Measurements from ENCODE around the gene KCNC1.

The KCNC1 gene

DNA sequence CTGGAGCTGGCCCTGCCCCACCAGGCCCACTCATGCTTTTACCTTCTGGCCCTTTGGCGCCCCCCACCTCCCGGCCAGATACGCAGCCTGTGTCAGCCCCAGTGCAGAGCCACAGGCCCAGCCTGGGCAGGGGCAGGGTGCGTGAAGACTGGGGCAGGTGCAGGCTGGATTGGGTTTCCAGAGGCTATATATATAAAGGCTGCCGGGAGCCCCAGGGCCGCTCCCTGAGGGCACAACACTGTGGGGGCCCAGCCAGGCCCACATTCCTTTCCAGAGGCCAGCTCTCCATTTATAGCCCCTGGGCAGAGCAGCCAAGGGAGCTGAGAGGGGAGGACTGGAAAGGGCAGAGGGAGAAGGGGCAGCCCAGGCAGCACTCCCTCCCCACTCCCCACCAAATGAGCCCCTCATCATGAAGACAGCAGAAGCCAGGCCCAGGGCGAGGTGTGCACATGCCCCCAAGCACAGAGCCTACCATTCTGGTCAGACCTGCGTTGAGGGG lies 20.2 kb upstream of the KCNC1 start:
- H3K4me3 ChIP-seq (ENCODE audit: low read depth, low read length): no peak overlapping the region

GRCh38 chr11:17714870-17715269 lies 19.7 kb upstream of the KCNC1 start:
- no peak overlapping the region for H3K4me3 ChIP-seq (ENCODE audit: low read depth, low read length)

GRCh38 chr11:17716807-17717206 lies 17.8 kb upstream of the KCNC1 start:
- H3K4me3 ChIP-seq (ENCODE audit: low read depth, low read length): no peak overlapping the region

DNA sequence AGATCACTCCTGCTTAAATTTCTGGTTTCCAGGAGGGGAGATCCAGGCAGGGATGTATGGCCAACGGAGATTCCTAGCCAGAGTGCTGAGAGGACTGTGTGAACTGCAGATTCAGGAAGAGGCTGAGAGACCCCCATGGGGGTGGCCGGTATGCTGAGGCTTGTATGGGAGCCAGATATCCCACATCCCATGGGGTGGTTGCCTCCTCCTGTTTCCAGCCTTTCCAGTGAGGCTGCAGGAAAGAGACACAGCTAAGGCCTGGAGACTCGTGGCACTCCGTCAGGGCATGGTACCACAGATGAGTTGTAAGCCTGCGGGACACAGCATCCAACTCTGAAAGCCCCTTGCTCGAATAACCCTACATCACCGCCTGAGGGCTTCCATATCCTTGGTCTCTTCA lies 16.6 kb upstream of the KCNC1 start:
- no peak overlapping the region for H3K4me3 ChIP-seq (ENCODE audit: low read depth, low read length)

GRCh38 chr11:17718510-17718962 lies 16.0 kb upstream of the KCNC1 start:
- H3K4me3 ChIP-seq (ENCODE audit: low read depth, low read length): peak overlapping the region; percentile 13

DNA sequence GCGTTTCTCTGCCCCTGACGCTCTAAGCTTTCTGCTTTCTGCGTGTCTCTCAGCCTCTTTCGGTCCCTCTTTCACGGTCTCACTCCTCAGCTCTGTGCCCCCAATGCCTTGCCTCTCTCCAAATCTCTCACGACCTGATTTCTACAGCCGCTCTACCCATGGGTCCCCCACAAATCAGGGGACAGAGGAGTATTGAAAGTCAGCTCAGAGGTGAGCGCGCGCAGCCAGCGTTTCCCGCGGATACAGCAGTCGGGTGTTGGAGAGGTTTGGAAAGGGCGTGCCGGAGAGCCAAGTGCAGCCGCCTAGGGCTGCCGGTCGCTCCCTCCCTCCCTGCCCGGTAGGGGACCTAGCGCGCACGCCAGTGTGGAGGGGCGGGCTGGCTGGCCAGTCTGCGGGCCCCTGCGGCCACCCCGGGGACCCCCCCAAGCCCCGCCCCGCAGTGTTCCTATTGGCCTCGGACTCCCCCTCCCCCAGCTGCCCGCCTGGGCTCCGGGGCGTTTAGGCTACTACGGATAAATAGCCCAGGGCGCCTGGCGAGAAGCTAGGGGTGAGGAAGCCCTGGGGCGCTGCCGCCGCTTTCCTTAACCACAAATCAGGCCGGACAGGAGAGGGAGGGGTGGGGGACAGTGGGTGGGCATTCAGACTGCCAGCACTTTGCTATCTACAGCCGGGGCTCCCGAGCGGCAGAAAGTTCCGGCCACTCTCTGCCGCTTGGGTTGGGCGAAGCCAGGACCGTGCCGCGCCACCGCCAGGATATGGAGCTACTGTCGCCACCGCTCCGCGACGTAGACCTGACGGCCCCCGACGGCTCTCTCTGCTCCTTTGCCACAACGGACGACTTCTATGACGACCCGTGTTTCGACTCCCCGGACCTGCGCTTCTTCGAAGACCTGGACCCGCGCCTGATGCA lies 15.3 kb upstream of the KCNC1 start, which contains the start of gene MYOD1:
MYOD1 (plus strand) TSS at position 544 of the 910 bp plus-strand sequence; CDS start at position 756, 212 bp downstream.
- H3K4me3 ChIP-seq (ENCODE audit: low read depth, low read length): peak within 1 kb of the TSS; percentile 13

DNA sequence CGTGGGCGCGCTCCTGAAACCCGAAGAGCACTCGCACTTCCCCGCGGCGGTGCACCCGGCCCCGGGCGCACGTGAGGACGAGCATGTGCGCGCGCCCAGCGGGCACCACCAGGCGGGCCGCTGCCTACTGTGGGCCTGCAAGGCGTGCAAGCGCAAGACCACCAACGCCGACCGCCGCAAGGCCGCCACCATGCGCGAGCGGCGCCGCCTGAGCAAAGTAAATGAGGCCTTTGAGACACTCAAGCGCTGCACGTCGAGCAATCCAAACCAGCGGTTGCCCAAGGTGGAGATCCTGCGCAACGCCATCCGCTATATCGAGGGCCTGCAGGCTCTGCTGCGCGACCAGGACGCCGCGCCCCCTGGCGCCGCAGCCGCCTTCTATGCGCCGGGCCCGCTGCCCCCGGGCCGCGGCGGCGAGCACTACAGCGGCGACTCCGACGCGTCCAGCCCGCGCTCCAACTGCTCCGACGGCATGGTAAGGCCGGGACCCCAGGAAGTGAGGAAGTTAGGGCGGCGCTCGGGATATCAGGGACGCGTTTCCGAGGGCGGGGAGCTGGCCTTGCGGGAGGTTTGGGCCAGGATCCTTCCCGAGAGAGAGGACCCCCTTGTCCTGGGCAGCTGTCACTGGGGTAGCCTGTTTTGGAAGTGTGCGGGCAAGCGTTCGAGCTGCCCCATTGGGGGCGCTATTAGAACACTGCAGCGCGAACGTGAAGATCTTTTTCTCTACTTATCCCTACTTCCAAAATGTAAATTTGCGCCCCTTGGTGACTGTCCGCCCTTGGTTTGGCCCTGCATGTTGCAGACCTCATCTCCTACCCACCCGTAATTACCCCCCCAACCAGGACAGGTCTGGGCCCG lies 14.4 kb upstream of the KCNC1 start:
- H3K4me3 ChIP-seq (ENCODE audit: low read depth, low read length): no peak overlapping the region

- H3K4me3 ChIP-seq (ENCODE audit: low read depth, low read length): no peak overlapping the region
These were observed 13.8 kb upstream of the KCNC1 start for GRCh38 chr11:17720796-17721171.

DNA sequence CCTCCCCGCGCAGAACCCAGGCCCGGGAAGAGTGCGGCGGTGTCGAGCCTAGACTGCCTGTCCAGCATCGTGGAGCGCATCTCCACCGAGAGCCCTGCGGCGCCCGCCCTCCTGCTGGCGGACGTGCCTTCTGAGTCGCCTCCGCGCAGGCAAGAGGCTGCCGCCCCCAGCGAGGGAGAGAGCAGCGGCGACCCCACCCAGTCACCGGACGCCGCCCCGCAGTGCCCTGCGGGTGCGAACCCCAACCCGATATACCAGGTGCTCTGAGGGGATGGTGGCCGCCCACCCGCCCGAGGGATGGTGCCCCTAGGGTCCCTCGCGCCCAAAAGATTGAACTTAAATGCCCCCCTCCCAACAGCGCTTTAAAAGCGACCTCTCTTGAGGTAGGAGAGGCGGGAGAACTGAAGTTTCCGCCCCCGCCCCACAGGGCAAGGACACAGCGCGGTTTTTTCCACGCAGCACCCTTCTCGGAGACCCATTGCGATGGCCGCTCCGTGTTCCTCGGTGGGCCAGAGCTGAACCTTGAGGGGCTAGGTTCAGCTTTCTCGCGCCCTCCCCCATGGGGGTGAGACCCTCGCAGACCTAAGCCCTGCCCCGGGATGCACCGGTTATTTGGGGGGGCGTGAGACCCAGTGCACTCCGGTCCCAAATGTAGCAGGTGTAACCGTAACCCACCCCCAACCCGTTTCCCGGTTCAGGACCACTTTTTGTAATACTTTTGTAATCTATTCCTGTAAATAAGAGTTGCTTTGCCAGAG lies 13.2 kb upstream of the KCNC1 start:
- no peak overlapping the region for H3K4me3 ChIP-seq (ENCODE audit: low read depth, low read length)

DNA sequence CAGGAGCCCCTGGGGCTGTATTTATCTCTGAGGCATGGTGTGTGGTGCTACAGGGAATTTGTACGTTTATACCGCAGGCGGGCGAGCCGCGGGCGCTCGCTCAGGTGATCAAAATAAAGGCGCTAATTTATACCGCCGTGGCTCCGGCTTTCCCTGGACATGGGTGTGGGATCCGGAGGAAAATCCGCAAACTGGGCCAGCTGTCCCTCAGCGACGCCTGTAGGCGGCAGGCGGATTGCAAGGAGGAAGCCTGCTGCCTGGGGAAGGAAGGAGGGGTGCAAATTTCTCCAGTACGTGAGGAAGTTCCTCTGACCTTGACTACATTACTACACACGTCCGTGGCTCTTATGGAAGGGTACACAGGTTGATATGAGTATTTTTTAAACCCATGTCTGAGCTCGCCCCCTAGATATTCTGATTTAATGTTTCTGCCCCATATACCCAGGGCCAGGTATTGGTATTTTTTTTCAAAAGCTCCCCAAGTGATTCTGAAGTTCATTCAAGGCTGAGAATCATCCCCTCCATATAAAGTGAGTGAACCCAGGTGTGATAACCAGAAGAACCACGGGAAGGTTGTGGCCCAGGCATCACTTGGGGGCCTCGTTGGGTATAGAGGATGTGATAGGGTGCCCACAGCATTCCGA lies 12.5 kb upstream of the KCNC1 start:
- H3K4me3 ChIP-seq (ENCODE audit: low read depth, low read length): no peak overlapping the region

DNA sequence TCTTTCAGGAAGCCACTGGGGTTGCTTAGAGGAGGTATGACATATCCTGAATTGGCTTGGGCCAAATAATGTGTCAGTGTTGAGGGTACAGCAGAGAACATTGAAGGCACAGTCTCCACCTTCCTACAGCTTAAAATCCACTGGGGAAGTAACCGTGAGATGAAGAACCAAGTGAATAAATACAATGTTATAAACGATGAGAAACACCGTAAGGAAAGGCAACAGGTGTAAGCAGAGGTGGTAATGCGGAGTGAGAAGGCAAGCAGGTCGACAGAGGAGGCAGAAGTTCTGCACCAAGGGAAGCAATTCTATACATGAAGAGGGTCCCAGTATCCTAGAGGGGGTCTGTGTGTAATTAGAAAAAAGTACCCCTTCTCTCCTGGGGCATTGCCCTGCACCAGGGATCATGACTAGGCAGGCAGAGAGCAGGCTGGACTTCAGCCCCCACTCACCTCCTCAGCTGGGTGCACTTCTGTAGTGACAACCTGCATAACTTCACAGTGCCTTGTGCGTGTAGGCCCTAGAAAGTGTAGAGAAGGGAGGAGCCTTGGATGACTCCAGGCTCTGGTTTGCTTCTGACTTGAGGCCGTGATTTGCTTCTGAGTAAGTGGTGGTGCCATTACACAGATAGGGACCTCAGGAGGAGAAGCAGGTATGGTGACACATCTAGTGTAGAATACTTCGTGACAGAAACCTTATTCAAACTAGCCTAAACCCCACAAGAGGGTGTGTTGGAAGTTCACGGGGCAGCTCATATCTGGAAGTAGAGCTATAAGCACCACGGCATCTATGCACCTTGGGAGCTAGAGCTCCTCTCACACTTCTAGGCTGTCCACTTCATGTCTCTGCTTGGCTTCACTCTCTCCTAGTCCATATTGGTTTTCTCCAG lies 10.3 kb upstream of the KCNC1 start:
- no peak overlapping the region for H3K4me3 ChIP-seq (ENCODE audit: low read depth, low read length)

DNA sequence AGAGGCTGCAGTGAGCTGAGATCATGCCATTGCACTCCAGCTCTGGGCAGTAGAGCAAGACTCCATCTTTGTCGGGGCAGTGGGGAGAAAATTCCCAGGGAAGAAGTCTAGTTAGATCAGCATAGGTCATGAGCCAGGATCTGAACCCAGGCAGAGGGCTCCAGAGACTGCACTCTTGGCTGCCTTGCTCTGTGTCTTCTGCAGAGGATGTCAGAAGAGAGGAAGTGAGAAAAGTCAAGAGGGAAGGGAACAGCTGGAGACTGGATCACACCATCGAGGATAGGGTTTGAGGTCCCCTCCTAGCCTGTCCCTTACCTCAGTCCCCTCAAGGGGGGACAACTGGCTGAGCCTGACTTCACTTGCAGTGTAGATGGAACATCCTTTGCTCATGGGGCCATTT lies 9.4 kb upstream of the KCNC1 start:
- no peak overlapping the region for H3K4me3 ChIP-seq (ENCODE audit: low read depth, low read length)

DNA sequence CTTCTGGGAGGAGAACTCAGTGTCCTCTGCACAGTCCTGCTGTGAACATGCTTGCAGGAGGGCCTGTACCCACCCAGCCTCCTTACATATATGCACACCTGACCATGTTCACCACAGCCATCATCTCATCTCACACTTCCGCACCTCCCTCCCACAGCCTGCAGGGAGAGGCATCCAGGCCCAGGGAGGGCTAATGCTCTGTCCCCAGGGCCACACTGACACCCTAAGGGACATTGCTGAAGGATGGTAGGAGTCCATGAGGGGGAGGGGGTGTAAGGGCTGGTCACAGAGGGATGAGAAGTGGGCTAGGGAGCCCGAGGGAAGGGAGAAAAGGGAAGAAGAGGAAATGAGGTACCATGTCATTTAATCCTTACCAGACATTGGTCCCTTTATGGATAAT lies 4.4 kb upstream of the KCNC1 start:
- no peak overlapping the region for H3K4me3 ChIP-seq (ENCODE audit: low read depth, low read length)

- H3K4me3 ChIP-seq (ENCODE audit: low read depth, low read length): no peak overlapping the region
These were observed 3.7 kb upstream of the KCNC1 start for GRCh38 chr11:17730608-17731462.

- H3K4me3 ChIP-seq (ENCODE audit: low read depth, low read length): no peak overlapping the region
These were observed 1.3 kb upstream of the KCNC1 start for GRCh38 chr11:17733261-17733660.

DNA sequence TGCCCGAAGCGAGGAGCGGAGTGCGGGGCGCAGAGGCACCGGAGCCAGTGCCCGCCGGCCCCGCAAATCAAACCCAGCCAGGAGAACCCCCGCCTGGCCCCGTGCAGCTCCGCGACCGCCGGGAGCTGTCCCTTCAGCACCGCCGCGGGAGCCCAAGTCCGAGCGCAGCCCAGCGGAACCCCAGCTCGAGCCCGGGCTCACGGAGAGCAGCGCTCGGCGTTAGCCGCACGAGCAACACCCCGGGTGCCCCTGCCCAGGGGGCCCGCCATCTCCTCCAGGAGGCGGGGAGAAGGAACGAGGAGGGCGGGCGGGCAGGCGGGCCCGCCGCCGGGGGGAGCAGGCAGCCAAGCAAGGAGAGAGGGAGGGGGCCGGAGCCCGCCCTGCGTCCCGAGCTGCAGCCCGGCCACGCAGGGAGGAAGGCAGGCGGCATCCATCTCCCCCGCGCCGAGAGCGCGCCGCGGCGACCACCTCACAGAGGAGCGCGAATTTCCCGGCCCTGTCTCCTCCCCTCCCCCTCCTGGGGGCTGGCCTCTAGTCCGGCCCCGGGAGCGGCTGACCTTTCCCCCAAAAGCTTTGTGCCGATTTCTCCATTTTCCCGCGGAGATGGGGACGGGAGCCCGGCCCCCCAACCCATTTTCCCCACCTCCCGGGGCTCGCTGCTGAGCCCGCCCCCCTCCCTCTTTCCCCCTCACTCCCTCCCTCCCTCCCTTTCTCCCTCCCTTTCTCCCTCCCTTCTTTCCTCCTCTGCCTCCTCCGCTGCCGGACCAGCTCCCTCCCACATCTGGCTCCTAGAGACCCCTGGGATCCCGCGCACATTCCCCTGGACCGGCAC lies 621 bp downstream of the KCNC1 start:
- peak overlapping the region; percentile 39 for H3K4me3 ChIP-seq (ENCODE audit: low read depth, low read length)

- H3K4me3 ChIP-seq (ENCODE audit: low read depth, low read length): no peak overlapping the region
These were observed 1.4 kb downstream of the KCNC1 start for GRCh38 chr11:17735818-17736578.
